Endodermal cell (in vitro differentiated cells): Measurements from ENCODE around the gene C3orf18. TPM values are rescaled to one million over a fixed set of nuclear protein-coding genes. Genes with fewer than 3 reads are reported as not detected.

Source experiments
- DNase-seq: peaks from one replicate; pipeline ENCODE4 v3.0.0-alpha.2; 2017
- H3K27ac ChIP-seq: 2 replicates; pipeline ENCODE4 v1.5.1; 2013; ENCODE audit warnings: mild to moderate bottlenecking, low read depth, low read length, moderate library complexity
- H3K27me3 ChIP-seq: 2 replicates; pipeline ENCODE4 v1.6.1; 2013; ENCODE audit warnings: mild to moderate bottlenecking, low read length, moderate library complexity; ENCODE audit not compliant: insufficient read depth, control insufficient read depth, poor library complexity, severe bottlenecking
- H3K36me3 ChIP-seq: 2 replicates; pipeline ENCODE4 v1.7.0; 2013; ENCODE audit warnings: mild to moderate bottlenecking, low read length, moderate library complexity; ENCODE audit not compliant: control insufficient read depth, insufficient read depth
- H3K4me1 ChIP-seq: one replicate; pipeline ENCODE4 v1.7.0; 2013; ENCODE audit warnings: low read length; ENCODE audit not compliant: control insufficient read depth, insufficient read depth
- H3K4me3 ChIP-seq: 2 replicates; pipeline ENCODE4 v1.5.1; 2013; ENCODE audit warnings: mild to moderate bottlenecking, low read length, moderate library complexity
- H3K9ac ChIP-seq: 2 replicates; pipeline ENCODE4 v1.6.1; 2013; ENCODE audit warnings: mild to moderate bottlenecking, low read length, moderate library complexity; ENCODE audit not compliant: poor library complexity, severe bottlenecking; ENCODE audit errors: extremely low read depth
- H3K9me3 ChIP-seq: 2 replicates; pipeline ENCODE4 v1.6.1; 2013; ENCODE audit warnings: mild to moderate bottlenecking, low read length, moderate library complexity; ENCODE audit not compliant: control insufficient read depth
- H3K27ac Mint-ChIP-seq: 2 replicates; pipeline ENCODE4 v1.8.0; 2020; ENCODE audit warnings: mixed read lengths
- H3K27me3 Mint-ChIP-seq: 2 replicates; pipeline ENCODE4 v1.8.0; 2021; ENCODE audit warnings: mild to moderate bottlenecking, mixed read lengths; ENCODE audit not compliant: insufficient read depth
- H3K36me3 Mint-ChIP-seq: 2 replicates; pipeline ENCODE4 v1.8.0; 2020; ENCODE audit warnings: low read depth, mixed read lengths
- H3K4me1 Mint-ChIP-seq: 2 replicates; pipeline ENCODE4 v1.8.0; 2020; ENCODE audit warnings: mixed read lengths
- H3K4me3 Mint-ChIP-seq: 2 replicates; pipeline ENCODE4 v1.8.0; 2020; ENCODE audit warnings: mild to moderate bottlenecking, moderate library complexity, mixed read lengths
- H3K9me3 Mint-ChIP-seq: 2 replicates; pipeline ENCODE4 v1.8.0; 2020; ENCODE audit warnings: mild to moderate bottlenecking, mixed read lengths
- CTCF ChIP-seq: fragments of 200-600 bp; sonication (generic); conservative IDR thresholded peaks from 2 replicates; pipeline ENCODE4 v1.5.0; 2021; ENCODE audit warnings: antibody characterized with exemption, mild to moderate bottlenecking
- WGBS, 2 experiments: methylation state at CpG; one replicate each; pipeline versions ENCODE4 v1.1.5 to v1.1.7; 2013; ENCODE audit warnings: missing lambda C conversion rate in 2 of 2, mixed read lengths in 1 of 2; ENCODE audit not compliant: insufficient coverage in 1 of 2, insufficient read length in 1 of 2; 5-methylcytosine and 5-hydroxymethylcytosine counted together
- total RNA-seq, 2 donors: library from RNA; stranded (reverse); fragmentation: NEBNext Ultra II Directional in 1 of 2; extraction: Animal tissue kit (Norgen Biotek cat#: 25700) in 1 of 2; gene quantifications; 2 replicates in 1 of 2; 3 replicates in 1 of 2; pipeline ENCODE4 v1.2.1, GENCODE V29; 2021

C3orf18 gene
- total RNA-seq, 2 donors from 2014 or later: 14.4 to 16.9 TPM

- no peaks in the 10 kb centered on the region for H3K36me3 ChIP-seq
- WGBS, 2 experiments: 86% methylated on average over 5 to 7 of the region's 7 CpGs
- no peaks in the 10 kb centered on the region for H3K4me1 ChIP-seq
- Mint-ChIP-seq H3K9me3 (no peaks in the 10 kb centered on the region), H3K27ac (no peak overlapping the region), H3K4me1 (no peaks in the 10 kb centered on the region), H3K36me3 (no peaks in the 10 kb centered on the region), H3K4me3 (no peak overlapping the region), H3K27me3 (peaks cover 5% of the 10 kb centered on the region)
- no peak overlapping the region for H3K9ac ChIP-seq
- no peaks in the 10 kb centered on the region for H3K27me3 ChIP-seq
- no peak overlapping the region for H3K27ac ChIP-seq
- TF ChIP-seq CTCF: no peak
- no peak for DNase-seq
- H3K4me3 ChIP-seq: no peak overlapping the region
- no peaks in the 10 kb centered on the region for H3K9me3 ChIP-seq
Observed at GRCh38 chr3:50551681-50552435, 15.7 kb downstream of the C3orf18 start.

GRCh38 chr3:50551054-50551659 is 16.4 kb downstream of the C3orf18 start:
- Mint-ChIP-seq H3K9me3 (no peaks in the 10 kb centered on the region), H3K4me3 (no peak overlapping the region), H3K4me1 (no peaks in the 10 kb centered on the region), H3K27me3 (peaks cover 5% of the 10 kb centered on the region), H3K36me3 (no peaks in the 10 kb centered on the region), H3K27ac (no peak overlapping the region)
- no peak for TF ChIP-seq CTCF
- H3K9ac ChIP-seq: no peak overlapping the region
- H3K27me3 ChIP-seq: no peaks in the 10 kb centered on the region
- H3K27ac ChIP-seq: no peak overlapping the region
- DNase-seq: no peak
- no peaks in the 10 kb centered on the region for H3K4me1 ChIP-seq
- no peaks in the 10 kb centered on the region for H3K36me3 ChIP-seq
- 73 to 78% methylated on average over 8 to 9 of the region's 9 CpGs for WGBS, 2 experiments
- no peak overlapping the region for H3K4me3 ChIP-seq
- no peaks in the 10 kb centered on the region for H3K9me3 ChIP-seq

GRCh38 chr3:50550079-50550736 is 17.3 kb downstream of the C3orf18 start:
- no peaks in the 10 kb centered on the region for H3K36me3 Mint-ChIP-seq
- H3K36me3 ChIP-seq: no peaks in the 10 kb centered on the region
- H3K9ac ChIP-seq: no peak overlapping the region
- H3K9me3 Mint-ChIP-seq: no peaks in the 10 kb centered on the region
- no peaks in the 10 kb centered on the region for H3K4me1 ChIP-seq
- no peaks in the 10 kb centered on the region for H3K27me3 ChIP-seq
- WGBS, 2 experiments: 58 to 93% methylated on average over 6 to 13 of the region's 13 CpGs
- H3K4me3 Mint-ChIP-seq: no peak overlapping the region
- peaks cover 5% of the 10 kb centered on the region for H3K27me3 Mint-ChIP-seq
- no peaks in the 10 kb centered on the region for H3K9me3 ChIP-seq
- H3K27ac Mint-ChIP-seq: no peak overlapping the region
- H3K27ac ChIP-seq: no peak overlapping the region
- DNase-seq: peak; percentile 94
- peaks cover 4% of the 10 kb centered on the region for H3K4me1 Mint-ChIP-seq
- no peak overlapping the region for H3K4me3 ChIP-seq
- peak; percentile 93 for TF ChIP-seq CTCF
